H1 (cell line): ENCODE results near the gene ERAP2. TPM values are rescaled to one million over a fixed set of nuclear protein-coding genes. Genes with fewer than 3 reads are reported as not detected.

Experiments used
- CTCF ChIA-PET: fragments of 300-600 bp; sonication (Branson Sonifier 250); formaldehyde crosslinking; loops from one replicate; lab custom pipeline; 2021; ENCODE audit not compliant: partially characterized antibody; lab: Charles Lee
- POLR2A ChIA-PET: fragments of 300-600 bp; sonication (Branson Sonifier 250); formaldehyde crosslinking; loops from one replicate; lab custom pipeline; 2021; ENCODE audit warnings: inconsistent platforms; ENCODE audit not compliant: partially characterized antibody; lab: Charles Lee
- DNase-seq, 2 experiments: peaks; one replicate each; pipeline versions ENCODE4 v3.0.0 to v3.0.0-alpha.2; 2010 to 2022; ENCODE audit warnings: low spot score in 2 of 2, low read depth in 1 of 2, mixed read lengths in 1 of 2
- FAIRE-seq: peaks from 2 replicates; lab custom pipeline; 2011; peaks lifted over from hg19 to GRCh38; lab: Jason Lieb, UNC
- H2AFZ ChIP-seq: 2 replicates; pipeline ENCODE4 v1.8.1; 2012; ENCODE audit warnings: low read length, inconsistent platforms
- H2AK5ac ChIP-seq: 2 replicates; pipeline ENCODE4 v1.6.1; 2013; ENCODE audit warnings: low read depth, low read length
- H2BK120ac ChIP-seq: replicated peaks from 2 replicates; pipeline ENCODE3; 2013; ENCODE audit warnings: low read depth, low read length, inconsistent platforms
- H2BK12ac ChIP-seq: 2 replicates; pipeline ENCODE4 v1.6.1; 2013; ENCODE audit warnings: low read depth, low read length
- H2BK15ac ChIP-seq: 2 replicates; pipeline ENCODE4 v1.6.1; 2013; ENCODE audit warnings: low read length
- H2BK20ac ChIP-seq: 2 replicates; pipeline ENCODE4 v1.6.1; 2013; ENCODE audit warnings: low read length
- H2BK5ac ChIP-seq: 2 replicates; pipeline ENCODE4 v1.6.1; 2013; ENCODE audit warnings: low read depth, low read length
- H3K14ac ChIP-seq: 2 replicates; pipeline ENCODE4 v1.6.1; 2013; ENCODE audit warnings: inconsistent platforms; ENCODE audit not compliant: insufficient read length
- H3K18ac ChIP-seq: 2 replicates; pipeline ENCODE4 v1.6.1; 2013; ENCODE audit warnings: low read length; ENCODE audit errors: extremely low read depth
- H3K23ac ChIP-seq: 2 replicates; pipeline ENCODE4 v1.6.1; 2013; ENCODE audit warnings: inconsistent platforms; ENCODE audit not compliant: insufficient read length
- H3K23me2 ChIP-seq: 2 replicates; pipeline ENCODE4 v1.6.1; 2013; ENCODE audit warnings: low read depth, low read length
- H3K27ac ChIP-seq: 2 replicates; pipeline ENCODE4 v1.6.1; 2011; ENCODE audit warnings: low read depth, low read length, inconsistent platforms
- H3K27me3 ChIP-seq, 4 experiments: replicated peaks in 1 of 4; 1 replicate in 1 of 4; 2 replicates in 3 of 4; pipeline versions ENCODE4 v1.6.1 to v1.8.1; 2011 to 2013; ENCODE audit warnings: low read length in 3 of 4, mild to moderate bottlenecking in 3 of 4, inconsistent platforms in 2 of 4, mixed read lengths in 2 of 4, moderate library complexity in 1 of 4; ENCODE audit not compliant: control insufficient read depth in 3 of 4, insufficient read depth in 3 of 4; ENCODE audit errors: extremely low read depth in 1 of 4
- H3K36me3 ChIP-seq, 4 experiments: 2 replicates each; pipeline versions ENCODE4 v1.6.1 to v1.8.1; 2011 to 2013; ENCODE audit warnings: mild to moderate bottlenecking in 4 of 4, low read length in 3 of 4, moderate library complexity in 2 of 4, control low read depth in 1 of 4, inconsistent platforms in 1 of 4; ENCODE audit not compliant: insufficient read depth in 4 of 4, control insufficient read depth in 2 of 4
- H3K4ac ChIP-seq: replicated peaks from 2 replicates; pipeline ENCODE3; 2013; ENCODE audit warnings: low read length, low read depth, mixed read lengths, inconsistent platforms; ENCODE audit not compliant: insufficient read length
- H3K4me1 ChIP-seq, 4 experiments: replicated peaks in 1 of 4; 1 replicate in 1 of 4; 2 replicates in 3 of 4; pipeline versions ENCODE4 v1.6.1 to v1.8.1; 2011 to 2013; ENCODE audit warnings: low read length in 3 of 4, inconsistent platforms in 2 of 4, mixed read lengths in 1 of 4; ENCODE audit not compliant: insufficient read depth in 4 of 4, control insufficient read depth in 3 of 4
- H3K4me2 ChIP-seq, 2 experiments: 2 replicates each; pipeline versions ENCODE4 v1.6.1 to v1.8.1; 2011 to 2013; ENCODE audit warnings: low read depth in 2 of 2, low read length in 2 of 2, control low read depth in 1 of 2, inconsistent platforms in 1 of 2, mild to moderate bottlenecking in 1 of 2; ENCODE audit not compliant: insufficient read depth in 1 of 2
- H3K4me3 ChIP-seq, 4 experiments: fragments of 200-600, 300-600 bp in 1 of 4; sonication (generic), shearing (Covaris generic), sonication (Bioruptor Twin) in 1 of 4; 2 replicates each; pipeline versions ENCODE4 v1.5.1 to v1.8.1; 2011 to 2016; ENCODE audit warnings: low read length in 4 of 4, low read depth in 3 of 4, control low read depth in 2 of 4, inconsistent platforms in 2 of 4, mild to moderate bottlenecking in 2 of 4, mixed read lengths in 1 of 4, moderate library complexity in 1 of 4; ENCODE audit not compliant: insufficient read depth in 2 of 4; ENCODE audit errors: extremely low read depth in 1 of 4
- H3K56ac ChIP-seq: replicated peaks from 2 replicates; pipeline ENCODE3; 2013; ENCODE audit warnings: low read depth, mild to moderate bottlenecking, mixed read lengths, low read length, inconsistent platforms; ENCODE audit not compliant: insufficient read length
- H3K79me1 ChIP-seq: 2 replicates; pipeline ENCODE4 v1.6.1; 2013; ENCODE audit warnings: low read depth, low read length, control low read depth
- H3K79me2 ChIP-seq, 2 experiments: 2 replicates each; pipeline versions ENCODE4 v1.6.1 to v1.8.1; 2012 to 2013; ENCODE audit warnings: low read length in 2 of 2, mild to moderate bottlenecking in 2 of 2, inconsistent platforms in 1 of 2; ENCODE audit not compliant: insufficient read depth in 2 of 2, control insufficient read depth in 1 of 2
- H3K9ac ChIP-seq, 4 experiments: replicated peaks in 1 of 4; 1 replicate in 1 of 4; 2 replicates in 3 of 4; pipeline versions ENCODE4 v1.6.1 to v1.8.1; 2011 to 2013; ENCODE audit warnings: low read depth in 3 of 4, low read length in 3 of 4, control low read depth in 2 of 4, mild to moderate bottlenecking in 2 of 4, moderate library complexity in 2 of 4, inconsistent platforms in 1 of 4; ENCODE audit errors: extremely low read depth in 1 of 4
- H3K9me3 ChIP-seq, 2 experiments: 2 replicates each; pipeline versions ENCODE4 v1.6.1 to v1.8.1; 2012 to 2013; ENCODE audit warnings: mild to moderate bottlenecking in 2 of 2, moderate library complexity in 2 of 2, control low read depth in 1 of 2, inconsistent platforms in 1 of 2, low read depth in 1 of 2, low read length in 1 of 2, mixed read lengths in 1 of 2; ENCODE audit not compliant: insufficient read depth in 2 of 2
- H4K20me1 ChIP-seq, 2 experiments: replicated peaks in 1 of 2; 2 replicates each; pipeline versions ENCODE3 to v1.8.1; 2011 to 2013; ENCODE audit warnings: inconsistent platforms in 2 of 2, low read length in 2 of 2, mild to moderate bottlenecking in 1 of 2; ENCODE audit not compliant: insufficient read depth in 2 of 2, control insufficient read depth in 1 of 2
- H4K5ac ChIP-seq: 2 replicates; pipeline ENCODE4 v1.6.1; 2013; ENCODE audit warnings: low read length, low read depth, mixed read lengths, inconsistent platforms; ENCODE audit not compliant: insufficient read length
- H4K8ac ChIP-seq: 2 replicates; pipeline ENCODE4 v1.8.0; 2013; ENCODE audit warnings: mild to moderate bottlenecking, moderate library complexity, low read length, inconsistent platforms; ENCODE audit not compliant: insufficient read depth; ENCODE audit errors: extremely low read depth
- H4K91ac ChIP-seq: replicated peaks from 2 replicates; pipeline ENCODE3; 2013; ENCODE audit warnings: low read length, mixed read lengths, inconsistent platforms; ENCODE audit not compliant: insufficient read length
- BCL11A ChIP-seq, 2 experiments: IDR thresholded peaks; one replicate each; pipeline ENCODE4 v1.6.1; 2011; ENCODE audit warnings: low read depth in 2 of 2, low read length in 2 of 2, mild to moderate bottlenecking in 2 of 2
- BRCA1 ChIP-seq: IDR thresholded peaks from 2 replicates; pipeline ENCODE4 v1.6.1; 2012; ENCODE audit warnings: low read depth, low read length, improper control_type of control experiment
- CBX8 ChIP-seq: fragments of 300-800, 300-1000 bp; sonication (generic); IDR thresholded peaks from 2 replicates; pipeline ENCODE4 v1.7.1; 2016; ENCODE audit warnings: low read depth, low read length, borderline replicate concordance
- CHD1 ChIP-seq: IDR thresholded peaks from 2 replicates; pipeline ENCODE4 v1.6.1; 2012; ENCODE audit warnings: low read depth, low read length, improper control_type of control experiment
- CTBP2 ChIP-seq: IDR thresholded peaks from 2 replicates; pipeline ENCODE4 v1.7.0; 2011; ENCODE audit warnings: borderline replicate concordance, mild to moderate bottlenecking, moderate library complexity, mixed read lengths, low read length; ENCODE audit not compliant: insufficient read depth, insufficient read length
- FOSL1 ChIP-seq: IDR thresholded peaks from 2 replicates; pipeline ENCODE4 v1.6.1; 2011; ENCODE audit warnings: mild to moderate bottlenecking, low read depth, low read length, moderate library complexity; ENCODE audit not compliant: insufficient read depth
- HDAC2 ChIP-seq, 2 experiments: fragments of 300-600 bp in 1 of 2; sonication (generic) in 1 of 2; IDR thresholded peaks; 2 replicates each; pipeline ENCODE4 v1.6.1; 2011 to 2012; ENCODE audit warnings: low read depth in 2 of 2, low read length in 2 of 2, mild to moderate bottlenecking in 2 of 2, moderate library complexity in 2 of 2, borderline replicate concordance in 1 of 2, inconsistent platforms in 1 of 2
- JUN ChIP-seq: IDR thresholded peaks from 2 replicates; pipeline ENCODE4 v1.6.1; 2011; ENCODE audit warnings: low read depth, mild to moderate bottlenecking, improper control_type of control experiment, low read length
- PHF8 ChIP-seq: fragments of 200-600 bp; sonication (generic); conservative IDR thresholded peaks from 2 replicates; pipeline ENCODE4 v1.7.1; 2012; ENCODE audit warnings: low read depth, mild to moderate bottlenecking, inconsistent platforms, low read length, moderate library complexity
- POLR2A ChIP-seq, 2 experiments: IDR thresholded peaks; 1 replicate in 1 of 2; 2 replicates in 1 of 2; pipeline ENCODE4 v1.6.1; 2011; ENCODE audit warnings: low read depth in 2 of 2, low read length in 2 of 2, mild to moderate bottlenecking in 2 of 2; ENCODE audit errors: control extremely low read depth in 1 of 2
- POU5F1 ChIP-seq: IDR thresholded peaks from 2 replicates; pipeline ENCODE4 v1.6.1; 2011; ENCODE audit warnings: low read depth, mild to moderate bottlenecking, low read length, moderate library complexity
- RBBP5 ChIP-seq: IDR thresholded peaks from 2 replicates; pipeline ENCODE4 v1.7.1; 2012; ENCODE audit warnings: low read depth, mild to moderate bottlenecking, inconsistent platforms, low read length, moderate library complexity, borderline replicate concordance
- RFX5 ChIP-seq: IDR thresholded peaks from 2 replicates; pipeline ENCODE4 v1.6.1; 2011; ENCODE audit warnings: low read depth, low read length, improper control_type of control experiment, borderline replicate concordance
- TEAD4 ChIP-seq: IDR thresholded peaks from 2 replicates; pipeline ENCODE4 v1.6.1; 2012; ENCODE audit warnings: low read depth, low read length, inconsistent platforms, mixed read lengths
- WGBS, 2 experiments: shearing (Covaris generic) in 1 of 2; methylation state at CpG; one replicate each; pipeline versions ENCODE4 v1.1.6 to v1.1.7; 2013 to 2015; ENCODE audit warnings: low lambda C conversion rate in 2 of 2, mixed read lengths in 2 of 2, inconsistent platforms in 1 of 2, low coverage in 1 of 2, missing lambda C conversion rate in 1 of 2; ENCODE audit not compliant: insufficient replicate concordance in 2 of 2, insufficient coverage in 1 of 2, insufficient read length in 1 of 2; ENCODE audit errors: extremely low coverage in 1 of 2, missing lambda C conversion rate in 1 of 2; 5-methylcytosine and 5-hydroxymethylcytosine counted together
- polyA plus RNA-seq, 7 experiments: library from polyadenylated mRNA; depleted of rRNA in 3 of 7; stranded (reverse) in 5 of 7; unstranded in 2 of 7; fragments of >200 nt in 5 of 7; fragments of 200-250 nt in 2 of 7; gene quantifications; 1 replicate in 5 of 7; 2 replicates in 1 of 7; 4 replicates in 1 of 7; pipeline versions ENCODE4 v1.2.1 to v1.2.3, GENCODE V29; 2011 to 2013; ENCODE audit warnings: missing spikeins in 2 of 7, mixed read lengths in 2 of 7
- total RNA-seq: library from RNA; stranded (reverse); fragmentation: NEBNext Ultra II Directional; extraction: Animal tissue kit (Norgen Biotek cat#: 25700); gene quantifications from 2 replicates; pipeline ENCODE4 v1.2.1, GENCODE V29; 2021

ERAP2 gene
- total and polyA plus RNA-seq, 2 of the 8 experiments (the other 6 are each of a cell fraction or from before 2014, with no cell fraction given), result 0.14 TPM; not detected in 1

DNA sequence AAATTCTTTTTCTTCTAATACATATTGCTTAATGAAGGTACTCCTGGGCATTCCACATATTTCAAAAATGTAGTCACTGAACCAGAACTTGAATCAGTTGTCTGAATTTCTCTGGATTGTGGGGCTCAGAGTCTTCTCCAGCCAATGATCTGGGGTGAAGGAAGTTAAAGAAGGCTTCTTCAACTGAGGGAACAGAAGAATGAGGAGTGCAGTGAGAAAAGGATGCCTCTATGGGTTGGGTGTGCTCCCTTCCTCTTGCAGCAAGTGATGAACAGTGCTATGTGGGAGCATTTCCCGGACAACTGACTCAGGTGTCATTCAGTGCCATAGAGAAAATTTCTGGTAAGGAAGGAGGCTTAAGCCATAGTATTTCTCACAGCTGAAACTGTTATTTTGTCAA lies 67.5 kb downstream of the ERAP2 start:
- no peak overlapping the region for H3K27ac ChIP-seq
- H2BK12ac ChIP-seq, result no peak overlapping the region
- H3K36me3 ChIP-seq, result no peaks in the 10 kb centered on the region
- no peak for DNase-seq
- H3K23ac ChIP-seq, result no peak overlapping the region
- H3K23me2 ChIP-seq, result no peaks in the 10 kb centered on the region
- POLR2A ChIA-PET, result no interaction called here
- H3K14ac ChIP-seq, result no peak overlapping the region
- H2AK5ac ChIP-seq, result peak overlapping the region; percentile 71; the same call in 1 of the 2 replicates
- H3K9ac ChIP-seq, result no peak overlapping the region
- WGBS, 2 experiments, result 92% methylated on average over 1 of the region's 1 CpG; no CpG with 5 or more reads in 1 of the 2 experiments
- H3K4me3 ChIP-seq, result no peak overlapping the region
- H3K56ac ChIP-seq, result no peak overlapping the region
- no peak overlapping the region for H2BK15ac ChIP-seq
- no peaks in the 10 kb centered on the region for H3K79me2 ChIP-seq
- no peak overlapping the region for H4K8ac ChIP-seq
- H4K91ac ChIP-seq, result no peak overlapping the region
- no peak overlapping the region for H2AFZ ChIP-seq
- H3K9me3 ChIP-seq, result no peaks in the 10 kb centered on the region
- H3K27me3 ChIP-seq, result no peaks in the 10 kb centered on the region
- CTCF ChIA-PET, result interaction anchor here (0.7 kb wide), 1 partner anchor 256 kb away, joined by 3 read pairs; no protein-coding TSS in a partner anchor
- no peak for TF ChIP-seq TEAD4
- TF ChIP-seq CHD1, result no peak
- no peak for TF ChIP-seq POU5F1
- TF ChIP-seq BRCA1, result no peak
- no peak for TF ChIP-seq POLR2A (IDR thresholded peaks at IDR 0.05; ENCODE audit: control extremely low read depth in 1 of 2, low read depth in 2 of 2, low read length in 2 of 2)
- TF ChIP-seq PHF8, result no peak
- TF ChIP-seq RBBP5, result no peak
- TF ChIP-seq RFX5, result no peak
- no peak for TF ChIP-seq BCL11A (IDR thresholded peaks at IDR 0.05; ENCODE audit: low read depth in 2 of 2, low read length in 2 of 2)
- TF ChIP-seq JUN, result no peak
- TF ChIP-seq CTBP2, result no peak
- TF ChIP-seq HDAC2 (IDR thresholded peaks at IDR 0.05; ENCODE audit: borderline replicate concordance in 1 of 2, low read depth in 2 of 2, low read length in 2 of 2), result no peak
- TF ChIP-seq FOSL1, result no peak
- TF ChIP-seq CBX8, result no peak
- no peaks in the 10 kb centered on the region; the same call in 1 of the 2 replicates for H3K79me1 ChIP-seq
- H2BK120ac ChIP-seq, result no peak overlapping the region
- H3K4me2 ChIP-seq, result no peak overlapping the region
- H2BK20ac ChIP-seq, result no peak overlapping the region
- peaks cover 0 to 3% (median 0%) of the 10 kb centered on the region in 4 experiments; a peak in 1 of 7 replicates for H3K4me1 ChIP-seq
- no peak overlapping the region for H3K4ac ChIP-seq
- no peak for FAIRE-seq
- no peak overlapping the region for H2BK5ac ChIP-seq
- H4K20me1 ChIP-seq, result no peaks in the 10 kb centered on the region
- no peak overlapping the region for H3K18ac ChIP-seq
- no peak overlapping the region for H4K5ac ChIP-seq
